Stimulated activated CD4-positive, alpha-beta T cell treated with anti-CD3 and anti-CD28 coated beads, Interleukin-4, amount 100 ng/mL, for 4 hours (primary cell): ENCODE data around the gene NDST4.

Experiments used
- DNase-seq, 2 experiments: peaks; one replicate each; pipeline ENCODE4 v3.0.0-alpha.2; 2020

NDST4 gene

DNA sequence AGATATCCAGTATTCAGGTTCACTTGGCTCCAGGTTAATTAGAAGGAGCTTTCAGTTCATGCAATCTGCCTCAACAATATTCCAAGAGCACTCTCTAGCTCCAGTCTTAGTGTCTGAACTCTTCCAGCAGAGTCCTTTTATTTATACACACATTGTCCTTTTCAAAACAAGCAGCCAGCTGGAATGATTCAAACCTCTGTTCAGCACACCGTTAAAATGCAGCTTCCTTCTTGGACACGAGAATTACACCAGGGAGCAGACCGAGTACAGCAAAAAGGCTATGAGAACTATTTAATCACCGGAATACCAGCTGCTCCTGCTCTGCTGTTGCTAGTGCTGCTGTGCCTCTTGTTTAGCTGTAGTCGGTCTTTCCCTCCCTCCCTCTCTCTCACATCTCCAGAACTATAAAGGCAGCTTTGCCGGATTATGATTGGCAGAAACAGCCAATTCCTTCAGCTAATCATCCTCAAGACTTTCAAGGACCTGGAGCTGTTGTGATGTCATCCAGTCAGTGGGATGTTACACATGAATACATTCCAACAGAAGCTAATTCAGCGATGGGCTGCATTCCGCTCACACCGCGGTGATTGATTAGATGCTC, at the start of gene NDST4:
TSS of gene NDST4 (minus strand) at position 115 of the 601 bp plus-strand sequence. CDS start 36,584 bp downstream, outside the sequence.
- DNase-seq, result no peak

DNA sequence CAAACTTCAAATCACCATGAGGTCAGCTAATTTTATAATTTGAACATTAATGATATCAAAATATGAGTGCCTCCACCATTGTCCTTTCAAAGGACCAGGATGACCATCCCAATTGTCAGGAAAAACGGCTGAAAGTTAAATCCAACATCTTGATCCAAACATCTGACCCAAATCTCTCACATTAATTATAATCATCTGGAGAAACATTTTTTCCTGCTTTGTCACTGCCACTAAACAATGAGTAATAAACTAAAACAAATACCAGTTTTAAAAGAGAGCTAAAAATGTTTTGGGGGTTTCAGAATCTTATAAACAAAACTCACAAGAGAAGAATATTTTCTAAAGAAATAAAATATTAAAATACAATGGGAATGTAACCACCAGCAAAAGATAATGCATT, 45.7 kb upstream of the NDST4 start:
- no peak for DNase-seq

DNA sequence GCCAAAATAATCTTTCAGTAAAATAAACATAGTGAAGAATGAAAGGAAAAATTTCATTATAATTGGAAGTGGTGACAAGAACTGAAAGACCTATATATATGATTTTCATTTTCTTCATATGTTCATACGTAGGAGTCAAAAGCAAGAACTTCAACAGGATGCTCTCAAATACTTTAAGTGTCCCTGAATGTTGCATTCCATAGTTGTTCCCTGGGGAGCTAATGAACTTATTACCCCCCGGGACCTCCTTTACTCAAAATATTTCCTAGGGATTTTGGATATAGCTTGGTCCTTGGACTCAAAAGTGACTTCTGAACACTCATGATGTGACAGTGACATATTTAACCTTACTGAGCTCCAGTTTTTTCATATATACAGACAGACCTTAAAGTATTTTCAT, 44.9 kb upstream of the NDST4 start:
- no peak for DNase-seq

DNA sequence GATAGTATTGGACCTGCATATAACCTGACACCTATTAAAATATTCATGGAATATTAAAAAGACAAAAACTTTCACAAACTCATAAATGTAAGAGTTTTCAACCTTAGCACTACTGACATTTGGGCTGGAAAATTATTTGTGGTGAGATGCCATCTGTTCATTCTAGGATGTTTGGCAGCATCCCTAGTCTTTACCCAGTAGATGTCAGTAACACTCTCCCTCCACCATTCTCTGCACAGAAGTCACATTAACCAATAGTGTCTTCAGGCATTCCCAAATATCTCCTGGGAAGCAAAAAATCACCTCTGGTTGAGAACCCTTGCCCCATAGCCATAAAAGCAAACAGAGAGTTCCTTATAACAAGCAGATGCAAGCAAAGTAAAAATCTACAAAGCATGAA, 41.4 kb upstream of the NDST4 start:
- DNase-seq, result no peak

DNA sequence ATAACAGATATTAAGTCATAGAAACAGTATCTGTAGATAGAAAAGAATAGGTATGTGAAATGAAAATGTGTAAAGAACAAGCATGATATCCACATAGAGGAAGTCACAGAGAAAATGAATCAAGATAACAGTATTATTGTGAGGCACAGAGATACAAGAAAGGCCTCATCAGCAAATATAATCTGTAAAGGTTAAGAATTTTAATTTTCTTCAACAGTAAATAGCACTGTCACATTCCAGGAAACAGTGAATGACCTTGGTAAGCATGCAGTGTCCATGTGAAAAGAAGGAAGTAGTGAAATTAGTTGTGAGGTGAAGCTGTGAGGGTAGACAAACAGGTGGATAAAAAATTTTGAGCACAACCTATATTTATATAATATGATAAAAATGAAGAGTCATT, 39.5 kb upstream of the NDST4 start:
- no peak for DNase-seq

DNA sequence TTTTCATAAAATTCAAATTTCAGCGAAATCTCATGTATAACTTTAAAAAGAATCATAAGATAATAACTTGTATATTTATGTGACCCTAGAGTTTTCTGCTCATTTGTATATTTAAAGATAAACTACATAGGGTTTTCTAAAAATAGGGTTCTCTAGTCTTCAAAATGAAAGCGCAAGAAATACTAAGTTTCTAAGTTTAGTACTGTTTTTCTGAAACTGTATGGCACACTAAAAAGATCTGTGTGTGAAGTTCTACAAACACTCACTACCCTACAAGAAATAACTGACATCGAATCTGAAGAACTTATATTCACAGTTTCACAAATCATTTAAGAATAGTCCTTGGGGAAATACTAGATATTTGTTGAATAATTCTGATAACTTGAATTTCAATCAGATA, 38.7 kb upstream of the NDST4 start:
- DNase-seq, result no peak

DNA sequence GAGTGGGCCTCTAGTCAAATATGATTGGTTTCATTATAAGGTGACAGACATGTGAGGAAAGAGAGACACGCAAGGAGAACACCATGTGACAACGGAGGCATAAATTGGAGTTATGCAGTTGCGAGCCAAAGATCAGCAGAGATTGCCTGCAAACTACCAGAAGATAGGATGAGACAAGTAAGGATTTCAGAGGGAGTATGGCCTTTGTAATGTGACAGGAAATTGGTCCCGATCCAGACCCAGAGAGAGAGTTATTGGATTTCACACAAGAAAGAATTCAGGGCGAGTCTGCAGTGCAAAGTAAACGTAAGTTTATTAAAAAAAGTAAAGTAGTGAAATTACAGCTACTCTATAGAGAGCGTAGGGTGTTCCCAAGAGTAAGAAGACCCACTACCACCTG, 35.7 kb upstream of the NDST4 start:
- DNase-seq, result no peak

DNA sequence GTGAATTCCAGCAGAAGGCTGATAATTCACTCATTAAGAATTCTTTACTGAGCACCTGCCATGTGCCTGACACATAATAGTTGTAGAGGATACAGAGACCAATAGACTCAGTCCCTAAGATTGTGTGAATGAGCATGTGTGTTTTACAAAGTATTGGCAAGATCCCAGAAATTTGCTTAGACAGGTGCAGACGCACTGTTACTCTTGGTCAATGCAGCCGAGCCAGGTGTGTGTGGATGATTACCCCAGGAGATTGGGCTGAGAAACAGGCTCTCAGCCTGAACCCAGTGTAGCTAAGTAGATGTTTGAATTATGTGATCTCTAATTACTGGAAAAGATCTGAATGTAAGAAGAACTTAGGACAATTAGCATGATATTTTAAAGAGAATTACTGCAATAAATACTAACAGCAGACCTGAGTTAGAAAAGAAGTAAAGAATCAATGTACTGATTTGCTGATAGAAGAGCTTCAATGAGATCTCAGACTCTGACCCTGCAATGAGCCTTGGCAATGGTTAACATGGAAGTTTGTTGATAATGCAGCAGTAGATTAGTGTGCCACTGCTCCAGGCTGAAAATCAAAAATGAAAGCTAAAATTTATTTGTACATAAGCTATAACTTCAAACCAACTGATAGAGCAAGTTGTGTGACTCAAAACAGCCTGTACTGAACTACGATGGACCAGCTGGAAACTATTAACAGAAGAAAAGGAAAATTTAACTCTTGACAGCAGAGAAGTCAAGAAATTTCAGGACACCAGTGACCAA, 32.2 kb upstream of the NDST4 start:
- no peak for DNase-seq

DNA sequence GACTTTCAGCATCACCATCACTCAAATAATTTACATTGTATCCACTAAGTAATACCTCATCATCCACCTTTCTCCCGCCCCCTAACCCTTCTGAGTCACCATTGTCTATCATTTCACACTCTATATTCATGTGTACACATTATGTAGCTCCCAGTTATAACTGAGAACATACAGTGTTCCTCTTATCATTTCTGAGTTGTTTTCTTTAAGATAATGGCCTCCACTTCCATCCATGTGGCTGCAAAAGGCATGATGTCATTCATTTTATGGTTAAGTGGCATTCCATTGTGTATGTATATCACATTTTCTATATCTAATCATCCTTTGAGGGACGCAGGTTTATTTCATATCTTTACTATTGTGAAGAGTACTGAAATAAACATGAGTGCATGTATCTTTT, 14.6 kb upstream of the NDST4 start:
- DNase-seq, result no peak

DNA sequence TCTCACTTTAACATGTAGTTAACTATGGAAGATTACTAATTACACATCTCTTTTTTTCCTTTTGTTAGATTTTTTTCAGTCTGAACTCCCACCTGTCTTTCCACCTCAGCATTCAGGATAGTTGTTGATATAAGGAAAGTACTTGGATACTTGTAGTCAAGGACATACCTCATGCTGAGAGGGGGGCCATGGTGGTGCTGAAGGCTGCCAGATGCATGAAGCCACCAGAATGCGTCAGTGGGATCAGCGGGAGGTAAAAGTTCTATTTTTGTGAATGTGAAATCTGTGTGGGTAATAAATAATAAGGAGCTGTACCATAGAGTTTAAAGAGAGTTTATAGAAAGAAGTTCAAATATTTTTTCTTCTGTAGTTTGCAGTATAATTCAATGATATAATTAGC, 13.1 kb upstream of the NDST4 start:
- no peak for DNase-seq

DNA sequence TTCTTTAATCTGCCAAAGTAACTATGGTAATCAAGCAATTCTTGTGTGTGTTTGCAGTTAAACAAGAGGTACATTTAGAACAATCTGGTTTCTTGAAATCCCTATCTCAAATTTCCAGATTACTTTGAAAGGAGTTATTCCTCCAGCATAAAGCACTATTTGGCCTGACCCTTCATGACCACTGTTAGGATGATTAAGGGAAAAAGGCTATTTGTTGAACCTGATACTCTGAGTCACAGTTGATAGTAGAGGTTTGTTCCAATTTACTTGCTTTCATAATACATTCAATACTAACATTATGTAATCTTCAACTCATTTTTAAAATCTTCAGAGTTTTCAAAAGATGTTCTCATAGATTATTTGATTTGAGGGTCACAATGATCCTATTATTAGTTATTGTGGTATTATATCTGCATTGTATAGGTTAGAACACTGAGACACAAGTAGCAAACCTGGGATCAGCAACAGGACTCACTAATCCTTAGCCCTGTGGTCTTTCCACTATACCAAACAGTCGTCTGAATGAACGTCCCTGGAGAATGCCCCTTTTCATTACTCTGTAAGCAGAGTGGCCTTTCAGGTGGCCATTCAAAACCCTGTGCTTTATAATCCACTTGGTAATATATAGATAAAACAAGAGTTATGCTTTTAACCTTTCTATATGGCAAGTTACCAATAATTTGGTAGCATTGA, 8.1 kb upstream of the NDST4 start:
- DNase-seq, result no peak

DNA sequence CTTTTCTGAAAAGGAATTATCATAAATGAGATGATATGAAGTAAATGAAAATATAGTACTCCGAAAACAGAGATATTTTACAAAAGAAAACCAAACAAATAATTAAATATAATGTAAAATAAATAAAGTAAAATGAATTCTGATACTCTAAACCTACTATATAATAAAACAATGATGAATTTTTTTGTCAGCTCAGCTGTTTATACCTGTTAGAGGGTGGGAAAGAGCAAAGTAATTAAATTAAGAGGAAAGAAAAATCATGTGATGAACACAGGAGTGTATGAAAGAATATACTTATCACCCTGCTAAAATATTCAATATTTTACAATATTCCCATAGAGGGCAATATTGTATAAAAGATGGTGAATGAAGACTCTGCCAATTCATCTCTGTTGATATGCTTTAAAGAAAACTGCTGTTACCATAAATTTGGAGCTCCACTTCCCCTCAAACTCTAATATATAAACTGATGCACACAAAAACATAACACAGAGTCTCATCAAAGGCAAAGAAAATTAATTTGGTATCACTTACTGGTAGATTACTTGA, 6.5 kb upstream of the NDST4 start:
- no peak for DNase-seq

DNA sequence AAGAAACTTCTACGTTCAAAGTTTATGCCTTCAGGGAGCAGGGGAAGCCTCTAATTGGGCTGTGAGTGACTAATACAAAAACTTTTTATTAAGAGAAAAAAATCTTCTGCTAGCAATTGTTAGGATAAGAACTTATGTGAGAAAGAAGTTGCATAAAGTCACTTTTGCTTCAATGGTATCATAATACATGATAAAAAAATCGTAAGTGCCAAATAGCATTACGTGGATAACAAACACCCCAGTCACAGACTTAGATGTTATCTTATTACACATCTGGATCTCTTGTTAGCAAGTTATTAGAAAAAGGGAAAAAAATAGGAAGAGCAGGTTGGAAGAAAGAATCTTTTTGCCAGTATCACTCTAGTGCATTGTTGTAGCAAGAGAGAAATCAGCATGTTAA, 4.2 kb upstream of the NDST4 start:
- no peak for DNase-seq

DNA sequence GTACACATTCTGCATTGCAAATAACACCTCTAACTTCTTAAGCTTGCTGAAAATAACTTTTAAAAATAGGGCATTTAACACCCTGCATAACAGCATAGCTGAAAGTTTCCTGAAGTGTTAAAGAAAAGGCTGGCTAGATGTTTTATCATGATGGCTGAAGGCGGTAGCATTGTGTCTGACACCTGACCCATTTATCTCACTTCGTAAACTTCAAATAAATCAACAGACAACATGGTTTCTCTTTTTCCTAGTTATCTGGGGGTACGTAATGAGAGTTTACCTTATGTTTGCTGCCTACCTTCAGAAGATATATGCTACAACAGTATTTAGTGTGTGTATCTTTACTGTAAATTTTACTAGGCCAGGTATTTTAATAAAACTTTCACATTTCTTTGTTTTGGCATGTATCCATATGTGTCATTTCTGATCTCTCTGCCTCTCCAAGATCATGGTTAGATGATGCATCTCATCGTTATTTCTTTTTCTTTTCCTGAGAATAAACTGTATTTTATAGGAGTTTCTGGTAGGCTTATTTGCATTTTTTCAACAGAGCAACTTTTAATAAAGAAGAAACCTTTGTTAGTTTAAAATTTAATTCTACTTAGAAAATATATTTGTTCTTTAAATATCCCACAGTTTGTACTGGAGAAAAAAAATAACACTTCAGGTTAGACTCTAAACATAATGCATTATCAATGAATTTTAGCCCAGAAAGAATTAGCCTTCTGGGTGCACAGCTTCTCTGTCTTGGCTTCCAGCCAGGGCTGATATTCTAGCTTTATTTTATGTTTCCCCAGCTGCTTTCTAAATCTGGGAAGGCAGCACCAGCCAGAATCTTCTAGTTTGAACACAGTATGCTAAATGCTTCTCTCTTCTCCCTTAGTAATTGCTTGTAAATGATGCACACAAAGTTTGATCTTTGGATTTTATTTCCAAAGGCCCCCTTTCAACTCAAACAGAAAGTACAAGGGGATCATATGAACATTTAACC, 2.9 kb downstream of the NDST4 start:
- DNase-seq, result no peak

DNA sequence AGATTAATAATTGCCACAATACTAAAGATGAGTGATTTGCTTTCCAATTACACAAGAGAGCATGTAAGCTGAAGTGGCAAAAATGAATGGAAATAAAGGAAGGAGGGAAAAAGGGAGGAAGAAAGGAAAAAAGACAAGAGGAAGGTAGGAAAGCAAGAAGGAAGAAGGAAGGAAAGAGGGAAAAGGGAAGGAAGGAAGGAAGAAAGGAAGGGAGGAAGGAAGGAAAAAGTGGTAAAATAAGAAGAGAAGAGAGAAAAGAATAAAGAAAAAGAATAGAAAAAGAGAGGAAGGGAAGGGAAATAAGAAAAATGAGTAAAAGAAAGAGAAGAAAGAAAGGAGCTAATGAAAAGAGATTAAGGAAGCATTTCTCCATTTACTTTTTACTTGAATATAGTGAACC, 4.6 kb downstream of the NDST4 start:
- DNase-seq, result no peak

DNA sequence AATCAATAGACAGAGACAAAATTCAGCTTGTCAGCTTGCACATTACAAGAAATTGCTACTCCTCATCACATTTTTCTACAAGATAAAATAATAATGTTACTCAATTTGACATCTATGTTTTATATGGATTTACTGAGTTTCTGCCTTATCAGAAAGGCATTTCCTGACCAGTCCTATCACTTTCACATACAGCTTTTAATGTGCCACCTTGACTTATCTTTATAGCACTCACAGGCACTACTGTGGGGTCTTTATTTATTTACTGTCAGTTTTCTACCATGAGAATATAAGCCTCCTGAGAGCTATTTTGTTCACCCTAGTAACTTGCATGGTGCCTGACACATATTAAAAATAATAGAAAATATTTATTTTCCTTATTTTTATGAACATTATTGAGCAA, 6.0 kb downstream of the NDST4 start:
- no peak for DNase-seq

DNA sequence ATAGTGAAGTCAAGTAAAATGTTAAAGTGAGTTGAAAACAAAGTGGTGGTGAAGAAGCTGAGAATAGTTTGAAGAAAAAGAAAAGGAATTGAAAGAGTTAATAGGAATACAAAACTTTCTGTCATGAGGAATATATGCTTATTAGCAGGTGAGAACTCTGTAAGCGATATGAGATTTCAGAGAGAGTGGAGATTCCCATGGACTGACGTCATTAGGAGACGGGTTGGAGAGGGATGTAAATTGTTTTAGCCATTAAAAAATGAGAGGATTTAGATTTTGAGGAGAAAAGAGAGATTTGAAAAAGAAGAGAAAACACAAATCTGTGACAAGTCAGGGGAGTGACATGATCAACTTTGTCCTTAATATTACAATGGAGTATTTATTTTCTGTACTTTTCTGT, 11.7 kb downstream of the NDST4 start:
- DNase-seq, result no peak

DNA sequence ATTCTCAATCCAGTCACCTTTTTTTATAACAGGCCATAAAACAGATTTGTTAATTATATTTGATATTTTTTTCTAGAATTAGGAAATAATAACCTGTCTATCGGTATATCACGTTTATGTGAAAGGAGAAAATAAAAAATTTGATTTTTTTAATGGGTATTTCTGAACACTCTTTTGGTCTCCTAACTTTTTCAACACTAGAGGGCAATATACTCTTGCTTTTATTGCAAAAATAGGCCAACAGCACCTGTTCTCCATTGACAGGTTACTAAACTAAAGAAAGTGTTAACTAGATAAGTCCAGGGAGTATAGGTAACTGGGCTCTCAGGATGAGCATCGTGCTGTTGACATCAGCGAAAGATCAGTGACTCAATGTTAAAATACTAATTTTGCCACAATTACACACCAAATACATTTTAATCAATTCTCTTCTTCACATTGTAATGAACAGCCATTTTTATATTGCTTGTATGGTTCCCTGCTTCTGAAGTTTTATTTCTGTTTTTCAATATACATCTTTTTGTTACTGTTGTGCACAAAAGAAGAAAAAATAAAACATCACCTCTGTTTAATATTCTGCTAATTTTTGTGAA, 22.8 kb downstream of the NDST4 start:
- no peak for DNase-seq

DNA sequence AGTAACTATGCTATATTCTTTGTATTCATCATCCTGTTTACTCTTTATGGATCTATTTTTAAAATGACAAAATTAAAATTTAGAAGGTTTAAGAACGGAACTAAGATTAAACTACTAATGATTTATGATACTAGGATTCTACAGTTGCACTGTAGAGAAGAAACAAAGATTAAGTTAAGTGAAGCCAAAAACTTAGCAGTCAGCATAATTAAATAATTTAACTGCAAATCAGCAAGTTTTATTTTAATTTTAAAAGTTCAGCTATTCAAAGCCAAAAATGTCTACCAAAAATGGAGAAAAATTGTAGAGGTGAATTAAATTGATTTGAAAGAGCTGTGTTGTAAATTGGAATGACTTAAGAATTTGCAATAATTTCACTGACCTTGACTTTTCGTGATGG, 30.8 kb downstream of the NDST4 start:
- DNase-seq, result no peak

DNA sequence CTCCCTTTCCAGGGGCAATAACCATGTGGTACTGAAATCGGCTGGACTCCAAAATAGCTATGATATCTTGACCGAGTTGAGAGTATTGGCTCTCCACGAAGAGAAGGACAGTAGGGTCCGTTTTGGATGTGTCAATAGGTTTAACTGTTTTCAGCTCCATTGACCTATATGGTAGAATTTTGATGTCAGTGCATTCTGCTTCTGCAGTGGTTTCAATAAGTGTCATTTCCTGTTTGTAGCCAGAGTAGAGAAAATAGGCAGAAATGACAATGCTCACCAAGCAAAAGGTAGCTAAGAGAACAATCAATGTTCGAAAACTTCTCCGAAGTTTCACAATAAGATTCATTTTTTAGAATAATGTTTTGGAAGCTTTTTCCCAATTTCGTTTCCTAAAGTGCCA, 36.7 kb downstream of the NDST4 start:
- DNase-seq, result no peak

DNA sequence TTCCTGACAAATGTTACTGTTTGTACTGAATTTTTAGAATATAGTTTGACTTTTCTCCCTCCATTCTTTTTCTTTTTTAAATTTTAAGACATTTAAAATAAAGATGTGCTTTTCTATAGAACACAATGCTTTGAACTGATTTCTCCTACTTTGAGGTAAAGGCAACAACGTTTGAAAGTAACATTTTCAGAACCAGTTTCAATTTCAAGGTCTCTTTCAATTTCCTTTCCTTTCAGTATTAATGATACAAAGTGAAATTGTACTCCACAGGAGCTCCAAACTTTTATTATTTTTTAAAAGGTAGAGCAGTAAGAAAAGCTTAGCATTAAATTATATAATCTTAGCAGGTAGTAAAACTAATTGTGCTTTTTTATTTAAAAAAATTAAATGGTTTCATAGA, 54.9 kb downstream of the NDST4 start:
- no peak for DNase-seq

DNA sequence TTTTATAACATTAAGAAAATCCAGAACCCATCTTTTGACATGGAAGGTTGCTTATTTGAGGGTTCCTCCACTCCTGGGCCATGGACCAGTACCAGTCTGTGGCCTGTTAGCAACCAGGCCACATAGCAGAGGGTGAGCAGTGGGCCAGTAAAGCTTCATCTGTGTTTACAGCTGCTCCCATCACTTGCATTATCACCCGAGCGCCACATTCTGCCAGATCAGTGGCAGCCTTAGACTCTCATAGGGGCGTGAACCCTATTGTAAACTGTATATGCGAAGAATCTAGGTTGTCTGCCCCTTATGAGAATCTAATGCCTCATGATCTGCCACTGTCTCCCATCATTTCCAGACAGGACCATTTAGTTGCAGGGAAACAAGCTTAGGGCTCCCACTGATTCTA, 58.6 kb downstream of the NDST4 start:
- no peak for DNase-seq
